ENCODE measurements around the gene SPECC1. TPM values are rescaled to one million over a fixed set of nuclear protein-coding genes. Genes with fewer than 3 reads are reported as not detected.

SPECC1 gene
- total RNA-seq, 1 experiment from 2014 or later, result 46.4 TPM

DNA sequence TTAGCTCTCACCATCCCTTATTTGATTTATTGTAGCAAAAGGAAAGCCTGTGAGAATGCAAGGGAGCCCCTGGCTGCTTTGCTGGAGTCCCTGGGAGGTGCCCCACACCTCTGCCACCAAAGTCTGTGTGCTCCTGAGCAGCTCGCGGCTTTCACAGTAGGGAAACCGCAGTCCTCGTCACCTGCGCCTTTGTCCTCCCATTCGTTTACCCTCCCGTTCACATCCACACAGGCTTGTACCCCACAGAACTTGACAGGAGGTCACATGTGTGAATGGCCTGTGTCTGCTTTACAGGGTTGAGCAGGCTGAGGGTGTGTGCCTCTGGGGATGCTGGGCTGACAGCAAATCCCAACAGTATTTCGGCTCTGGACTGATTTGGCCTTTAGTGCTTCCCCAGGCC lies 305.7 kb downstream of the SPECC1 start:
- H3K79me2 ChIP-seq (ENCODE audit: low read length), result no peaks in the 10 kb centered on the region
- H4K20me1 ChIP-seq (ENCODE audit: low read length), result no peaks in the 10 kb centered on the region
- H3K9me2 ChIP-seq (replicated peaks; ENCODE audit: low read length), result no peaks in the 10 kb centered on the region
- no peak overlapping the region for H3K27ac ChIP-seq (ENCODE audit: low read length)
- H3K4me1 ChIP-seq (ENCODE audit: insufficient read depth, low read length), result no peaks in the 10 kb centered on the region
- POLR2A ChIA-PET (ENCODE audit: unreplicated experiment), result no interaction called here
- no peaks in the 10 kb centered on the region for H3K9me3 ChIP-seq (ENCODE audit: low read length)
- H3K36me3 ChIP-seq (ENCODE audit: low read depth, low read length), result no peaks in the 10 kb centered on the region
- H3K27me3 ChIP-seq (ENCODE audit: low read length), result no peaks in the 10 kb centered on the region
- CTCF ChIA-PET, result no interaction called here
- no peak overlapping the region for H3K9ac ChIP-seq (ENCODE audit: low read length)
- no peaks in the 10 kb centered on the region for H3F3A ChIP-seq (ENCODE audit: low read length, unreplicated experiment)
- H2AFZ ChIP-seq (ENCODE audit: low read length), result no peak overlapping the region
- intact Hi-C loops (cut with micrococcal nuclease), result no loop called here
- TF ChIP-seq EZH2 (IDR thresholded peaks at IDR 0.05; ENCODE audit: low read length, unreplicated experiment) (no peak), EZH2phosphoT487 (IDR thresholded peaks at IDR 0.05; ENCODE audit: borderline replicate concordance, low read length) (no peak)
- TF ChIP-seq, protein P1, sequence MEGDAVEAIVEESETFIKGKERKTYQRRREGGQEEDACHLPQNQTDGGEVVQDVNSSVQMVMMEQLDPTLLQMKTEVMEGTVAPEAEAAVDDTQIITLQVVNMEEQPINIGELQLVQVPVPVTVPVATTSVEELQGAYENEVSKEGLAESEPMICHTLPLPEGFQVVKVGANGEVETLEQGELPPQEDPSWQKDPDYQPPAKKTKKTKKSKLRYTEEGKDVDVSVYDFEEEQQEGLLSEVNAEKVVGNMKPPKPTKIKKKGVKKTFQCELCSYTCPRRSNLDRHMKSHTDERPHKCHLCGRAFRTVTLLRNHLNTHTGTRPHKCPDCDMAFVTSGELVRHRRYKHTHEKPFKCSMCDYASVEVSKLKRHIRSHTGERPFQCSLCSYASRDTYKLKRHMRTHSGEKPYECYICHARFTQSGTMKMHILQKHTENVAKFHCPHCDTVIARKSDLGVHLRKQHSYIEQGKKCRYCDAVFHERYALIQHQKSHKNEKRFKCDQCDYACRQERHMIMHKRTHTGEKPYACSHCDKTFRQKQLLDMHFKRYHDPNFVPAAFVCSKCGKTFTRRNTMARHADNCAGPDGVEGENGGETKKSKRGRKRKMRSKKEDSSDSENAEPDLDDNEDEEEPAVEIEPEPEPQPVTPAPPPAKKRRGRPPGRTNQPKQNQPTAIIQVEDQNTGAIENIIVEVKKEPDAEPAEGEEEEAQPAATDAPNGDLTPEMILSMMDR (conservative IDR thresholded peaks at IDR 0.05; ENCODE audit: low read depth, low read length), result no peak
- no TSS peak for BruUV-seq (replicated peaks)
- no peak overlapping the region for H3K4me2 ChIP-seq (ENCODE audit: low read length)
- ATAC-seq (no peak), DNase-seq (no peak)
- no peak overlapping the region for H3K4me3 ChIP-seq (ENCODE audit: low read length)

DNA sequence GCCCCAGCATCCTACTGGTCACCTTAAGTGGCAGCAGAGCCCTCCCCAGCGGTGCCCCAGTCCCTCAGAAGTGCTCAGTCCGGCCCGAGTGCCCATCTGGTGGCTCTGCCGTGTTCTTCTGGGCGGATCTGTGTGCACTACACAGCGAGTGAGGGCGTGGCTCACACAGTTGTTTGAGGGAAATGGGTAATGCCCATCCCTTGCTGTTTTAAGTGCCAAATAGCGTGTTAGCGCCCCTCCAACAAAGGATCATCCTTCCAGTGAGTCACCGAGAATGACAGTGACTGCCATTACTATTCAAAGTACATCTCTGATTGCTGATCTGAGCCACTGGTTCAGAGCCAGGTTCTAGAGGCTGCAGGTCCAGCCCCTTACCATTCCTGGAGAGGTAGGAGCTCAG lies 306.2 kb downstream of the SPECC1 start:
- POLR2A ChIA-PET (ENCODE audit: unreplicated experiment), result no interaction called here
- intact Hi-C loops (cut with micrococcal nuclease), result no loop called here

DNA sequence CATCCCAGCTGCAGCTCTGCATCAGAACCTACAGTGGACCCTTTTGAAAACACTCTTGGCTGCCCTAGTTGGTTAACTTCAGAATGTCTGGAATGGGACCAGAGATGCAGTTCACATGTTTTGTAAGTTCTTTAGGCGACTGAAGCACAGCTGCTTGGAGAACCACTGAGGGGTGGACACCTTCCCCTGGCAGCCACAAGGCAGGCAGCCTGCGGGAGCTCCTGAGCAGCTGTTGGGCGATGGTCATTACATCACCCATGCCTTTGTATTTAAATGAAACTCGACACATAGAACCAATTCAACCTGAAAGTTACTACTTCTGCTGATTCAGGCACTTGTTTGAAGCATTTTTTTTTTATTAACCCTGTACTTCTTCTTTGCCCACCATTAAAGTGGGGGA lies 306.7 kb downstream of the SPECC1 start:
- Histone ChIP-seq H3K4me2 (ENCODE audit: low read length) (no peak overlapping the region), H3K9me3 (ENCODE audit: low read length) (no peaks in the 10 kb centered on the region), H3K9ac (ENCODE audit: low read length) (no peak overlapping the region), H3K36me3 (ENCODE audit: low read depth, low read length) (no peaks in the 10 kb centered on the region), H3F3A (ENCODE audit: low read length, unreplicated experiment) (no peaks in the 10 kb centered on the region), H3K27me3 (ENCODE audit: low read length) (no peaks in the 10 kb centered on the region), H3K79me2 (ENCODE audit: low read length) (no peaks in the 10 kb centered on the region), H3K4me3 (ENCODE audit: low read length) (no peak overlapping the region), H3K9me2 (replicated peaks; ENCODE audit: low read length) (no peaks in the 10 kb centered on the region), H4K20me1 (ENCODE audit: low read length) (no peaks in the 10 kb centered on the region), H3K4me1 (ENCODE audit: insufficient read depth, low read length) (no peaks in the 10 kb centered on the region), H2AFZ (ENCODE audit: low read length) (no peak overlapping the region), H3K27ac (ENCODE audit: low read length) (no peak overlapping the region)
- no peak for DNase-seq
- BruUV-seq (replicated peaks), result no TSS peak
- TF ChIP-seq EZH2 (IDR thresholded peaks at IDR 0.05; ENCODE audit: low read length, unreplicated experiment), result no peak
- no peak for TF ChIP-seq EZH2phosphoT487 (IDR thresholded peaks at IDR 0.05; ENCODE audit: borderline replicate concordance, low read length)
- TF ChIP-seq, protein P1 (conservative IDR thresholded peaks at IDR 0.05; ENCODE audit: low read depth, low read length), result no peak
- intact Hi-C loops (cut with micrococcal nuclease), result no loop called here
- ATAC-seq, result no peak
- CTCF ChIA-PET, result no interaction called here
- POLR2A ChIA-PET (ENCODE audit: unreplicated experiment), result no interaction called here

More for the DNA sequence above, 306.2 kb downstream of the SPECC1 start:
- H3K9ac ChIP-seq (ENCODE audit: low read length), result no peak overlapping the region
- no peak for DNase-seq
- H3K9me2 ChIP-seq (replicated peaks; ENCODE audit: low read length), result no peaks in the 10 kb centered on the region
- ATAC-seq, result no peak
- no peaks in the 10 kb centered on the region for H3F3A ChIP-seq (ENCODE audit: low read length, unreplicated experiment)
- H4K20me1 ChIP-seq (ENCODE audit: low read length), result no peaks in the 10 kb centered on the region
- H3K27ac ChIP-seq (ENCODE audit: low read length), result no peak overlapping the region
- CTCF ChIA-PET, result no interaction called here
- H3K9me3 ChIP-seq (ENCODE audit: low read length), result no peaks in the 10 kb centered on the region
- BruUV-seq (replicated peaks), result no TSS peak
- H3K36me3 ChIP-seq (ENCODE audit: low read depth, low read length), result no peaks in the 10 kb centered on the region
- H3K79me2 ChIP-seq (ENCODE audit: low read length), result no peaks in the 10 kb centered on the region
- H3K4me2 ChIP-seq (ENCODE audit: low read length), result no peak overlapping the region
- TF ChIP-seq, protein P1 (conservative IDR thresholded peaks at IDR 0.05; ENCODE audit: low read depth, low read length), result no peak
- TF ChIP-seq EZH2phosphoT487 (IDR thresholded peaks at IDR 0.05; ENCODE audit: borderline replicate concordance, low read length) (no peak), EZH2 (IDR thresholded peaks at IDR 0.05; ENCODE audit: low read length, unreplicated experiment) (no peak)
- H3K27me3 ChIP-seq (ENCODE audit: low read length), result no peaks in the 10 kb centered on the region
- H3K4me1 ChIP-seq (ENCODE audit: insufficient read depth, low read length), result no peaks in the 10 kb centered on the region
- H2AFZ ChIP-seq (ENCODE audit: low read length), result no peak overlapping the region
- H3K4me3 ChIP-seq (ENCODE audit: low read length), result no peak overlapping the region

All from PC-3 (cell line).